GM12891 (cell line): Measurements from ENCODE around the gene HMCN2.

ENCODE experiments used
- POLR2AphosphoS5 ChIP-seq: IDR thresholded peaks from 2 replicates; pipeline ENCODE4 v1.6.1; 2011; ENCODE audit warnings: low read depth, low read length, control low read depth
- POU2F2 ChIP-seq: IDR thresholded peaks from 2 replicates; pipeline ENCODE4 v1.6.1; 2011; ENCODE audit warnings: low read depth, mild to moderate bottlenecking, control low read depth, low read length, moderate library complexity
- TAF1 ChIP-seq: IDR thresholded peaks from 2 replicates; pipeline ENCODE4 v1.6.1; 2011; ENCODE audit warnings: low read depth, low read length, control low read depth

DNA sequence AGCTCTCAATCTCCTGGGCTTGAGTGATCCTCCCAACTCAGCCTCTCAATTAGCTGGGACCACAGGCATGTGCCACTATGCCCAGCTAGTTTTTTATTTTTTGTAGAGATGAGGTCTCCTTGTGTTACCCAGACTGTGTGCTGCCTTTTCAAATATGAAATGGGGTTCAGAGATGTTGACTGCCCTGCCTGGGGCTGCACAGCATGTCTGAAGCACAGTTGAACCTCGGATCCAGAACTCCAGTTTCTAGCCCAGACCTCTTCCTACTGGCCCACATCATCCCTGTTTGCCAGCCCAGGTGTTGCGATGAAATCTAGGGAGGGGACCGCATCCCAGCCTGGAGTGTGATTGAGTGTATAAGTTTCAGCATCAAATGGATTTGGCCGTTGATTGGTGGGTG is 69.4 kb downstream of the HMCN2 start:
- TF ChIP-seq POLR2AphosphoS5 (no peak), POU2F2 (no peak), TAF1 (no peak)
